ENCODE data around the gene FEM1A. TPM values are rescaled to one million over a fixed set of nuclear protein-coding genes. Genes with fewer than 3 reads are reported as not detected.

Gene FEM1A
- polyA plus RNA-seq, 1 of the 3 experiments (the other 2 are of a cell fraction) = 4.8 TPM

- TF ChIP-seq CTCF (IDR thresholded peaks at IDR 0.05) = no peak
- no peak for TF ChIP-seq IRF3 (IDR thresholded peaks at IDR 0.05; ENCODE audit: low read depth, low read length)
- no peak for TF ChIP-seq CHD2 (IDR thresholded peaks at IDR 0.05; ENCODE audit: low read length, partially characterized antibody)
- TF ChIP-seq MXI1 (IDR thresholded peaks at IDR 0.05; ENCODE audit: low read depth, low read length) = no peak
- TF ChIP-seq MEF2A (IDR thresholded peaks at IDR 0.05; ENCODE audit: borderline replicate concordance, low read depth) = no peak
- TF ChIP-seq TAF1 (IDR thresholded peaks at IDR 0.05; ENCODE audit: borderline replicate concordance, low read depth, low read length) = no peak
These were observed 14.8 kb downstream of the FEM1A start (continued) for GRCh38 chr19:4806384-4806783.

DNA sequence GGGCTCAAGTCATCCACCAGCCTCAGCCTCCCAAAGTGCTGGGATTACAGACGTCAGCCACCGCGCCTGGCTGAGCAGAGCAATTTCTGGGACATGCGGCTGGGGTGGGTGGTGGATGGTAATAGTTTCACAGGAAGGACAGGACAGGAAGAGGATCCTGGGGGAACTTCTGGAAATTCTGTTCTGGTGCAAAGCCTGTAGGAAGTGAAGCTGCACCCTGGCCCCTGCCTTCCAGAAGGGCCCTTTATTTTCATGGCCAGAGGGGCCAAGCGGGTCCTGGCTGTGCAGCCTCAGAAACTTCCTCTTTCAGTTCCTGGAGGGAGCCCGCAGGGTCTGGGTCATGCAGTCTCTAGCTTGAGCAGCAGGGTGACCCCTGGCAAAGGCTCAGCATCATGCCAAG lies 15.7 kb downstream of the FEM1A start:
- DNase-seq = no peak
- ChIA-PET CTCF (interaction anchor here (0.8 to 13.0 kb wide), 5 partner anchors 43 to 194 kb away, joined by 3 to 409 read pairs (median 33); no protein-coding TSS in a partner anchor), POLR2A (no interaction called here)
- no peaks in the 10 kb centered on the region for H4K20me1 ChIP-seq (ENCODE audit: insufficient read depth)
- H3K9ac ChIP-seq = no peak overlapping the region
- H3K27me3 ChIP-seq (ENCODE audit: insufficient read depth) = no peaks in the 10 kb centered on the region
- H3K4me3 ChIP-seq (ENCODE audit: low read depth in 2 of 2, low read length in 1 of 2) = no peak overlapping the region
- no peaks in the 10 kb centered on the region for H3K9me2 ChIP-seq
- peaks cover 12% of the 10 kb centered on the region for H3F3A ChIP-seq (replicated peaks; ENCODE audit: insufficient read depth)
- H3K4me1 ChIP-seq (ENCODE audit: control insufficient read depth in 1 of 2, insufficient read depth in 2 of 2, low read depth in 1 of 2, low read length in 1 of 2) = no peaks in the 10 kb centered on the region; a peak in 1 of 4 replicates
- 96% methylated on average over 6 of the region's 6 CpGs for WGBS (ENCODE audit: low lambda C conversion rate)
- H3K9me3 ChIP-seq = no peaks in the 10 kb centered on the region
- H3K27ac ChIP-seq (ENCODE audit: low read depth in 2 of 2, low read length in 1 of 2) = no peak overlapping the region
- H3K36me3 ChIP-seq (replicated peaks in 1 of 2; ENCODE audit: control insufficient read depth in 1 of 2, insufficient read depth in 2 of 2, low read length in 1 of 2) = no peaks in the 10 kb centered on the region
- H2AFZ ChIP-seq (ENCODE audit: low read depth) = no peak overlapping the region
- no peak overlapping the region for H3K4me2 ChIP-seq
- H3K79me2 ChIP-seq (ENCODE audit: insufficient read depth) = no peaks in the 10 kb centered on the region
- no peak for TF ChIP-seq TAF1 (IDR thresholded peaks at IDR 0.05; ENCODE audit: borderline replicate concordance, low read depth, low read length)
- no peak for TF ChIP-seq FOXJ3 (CRISPR knock-in tag; IDR thresholded peaks at IDR 0.05)
- TF ChIP-seq POLR2AphosphoS5 (IDR thresholded peaks at IDR 0.05; ENCODE audit: low read depth, low read length) = no peak
- no peak for TF ChIP-seq MAX (IDR thresholded peaks at IDR 0.05; ENCODE audit: low read depth)
- no peak for TF ChIP-seq GABPA (IDR thresholded peaks at IDR 0.05; ENCODE audit: low read depth)
- TF ChIP-seq REST (IDR thresholded peaks at IDR 0.05; ENCODE audit: low read depth, low read length) = no peak
- TF ChIP-seq SMC3 (IDR thresholded peaks at IDR 0.05; ENCODE audit: low read depth, low read length) = no peak
- TF ChIP-seq USF2 (IDR thresholded peaks at IDR 0.05; ENCODE audit: borderline replicate concordance, low read depth, low read length) = no peak
- TF ChIP-seq ELF1 (IDR thresholded peaks at IDR 0.05) = no peak
- no peak for TF ChIP-seq IRF3 (IDR thresholded peaks at IDR 0.05; ENCODE audit: low read depth, low read length)
- no peak for TF ChIP-seq PBX3 (IDR thresholded peaks at IDR 0.05)
- no peak for TF ChIP-seq YY1 (IDR thresholded peaks at IDR 0.05; ENCODE audit: low read depth)
- no peak for TF ChIP-seq TCF12 (IDR thresholded peaks at IDR 0.05)
- no peak for TF ChIP-seq MXI1 (IDR thresholded peaks at IDR 0.05; ENCODE audit: low read depth, low read length)
- no peak for TF ChIP-seq RCOR1 (IDR thresholded peaks at IDR 0.05; ENCODE audit: low read length)
- no peak for TF ChIP-seq CTCF (IDR thresholded peaks at IDR 0.05)

Measured in SK-N-SH (cell line).